Progenitor cell of endocrine pancreas (in vitro differentiated cells): Measurements from ENCODE around the gene POLR1H. TPM values are rescaled to one million over a fixed set of nuclear protein-coding genes. Genes with fewer than 3 reads are reported as not detected.

Experiments used
- DNase-seq: peaks from one replicate; pipeline ENCODE4 v3.0.0; 2021; ENCODE audit warnings: low spot score; ENCODE audit not compliant: unreplicated experiment
- H3K27ac Mint-ChIP-seq: 2 replicates; pipeline ENCODE4 v1.8.0; 2021; ENCODE audit warnings: mild to moderate bottlenecking, moderate library complexity, mixed read lengths
- H3K27me3 Mint-ChIP-seq: 2 replicates; pipeline ENCODE4 v1.8.0; 2021; ENCODE audit warnings: mixed read lengths
- H3K36me3 Mint-ChIP-seq: 2 replicates; pipeline ENCODE4 v1.8.0; 2022; ENCODE audit warnings: mixed read lengths; ENCODE audit not compliant: insufficient read depth
- H3K4me1 Mint-ChIP-seq: 2 replicates; pipeline ENCODE4 v1.8.0; 2021; ENCODE audit warnings: low read depth, mixed read lengths
- H3K4me3 Mint-ChIP-seq: 2 replicates; pipeline ENCODE4 v1.8.0; 2021; ENCODE audit warnings: low read depth, mild to moderate bottlenecking, moderate library complexity, mixed read lengths
- H3K9me3 Mint-ChIP-seq: 2 replicates; pipeline ENCODE4 v1.8.0; 2021; ENCODE audit warnings: low read depth, mixed read lengths
- CTCF ChIP-seq: fragments of 200-600 bp; sonication (generic); IDR thresholded peaks from one replicate; pipeline ENCODE4 v1.5.0; 2021; ENCODE audit warnings: antibody characterized with exemption, mild to moderate bottlenecking; ENCODE audit not compliant: unreplicated experiment
- total RNA-seq: library from RNA; stranded (reverse); gene quantifications from 2 replicates; pipeline ENCODE4 v1.2.1, GENCODE V29; 2021

Gene POLR1H
- total RNA-seq, 1 donor from 2014 or later = 27.3 TPM

- peak overlapping the region; percentile 47 for H3K4me3 Mint-ChIP-seq
- H3K4me1 Mint-ChIP-seq = peaks cover 12% of the 10 kb centered on the region
- no peak for DNase-seq
- H3K27ac Mint-ChIP-seq = no peak overlapping the region
- H3K36me3 Mint-ChIP-seq = no peaks in the 10 kb centered on the region
- peaks cover 80% of the 10 kb centered on the region for H3K27me3 Mint-ChIP-seq
- TF ChIP-seq CTCF = no peak
- H3K9me3 Mint-ChIP-seq = no peaks in the 10 kb centered on the region
Observed at GRCh38 chr6:30102414-30102969, 41.4 kb downstream of the POLR1H start.

GRCh38 chr6:30102970-30103871, 42.2 kb downstream of the POLR1H start:
- peaks cover 12% of the 10 kb centered on the region for H3K4me1 Mint-ChIP-seq
- H3K27me3 Mint-ChIP-seq = peaks cover 80% of the 10 kb centered on the region
- no peaks in the 10 kb centered on the region for H3K9me3 Mint-ChIP-seq
- no peaks in the 10 kb centered on the region for H3K36me3 Mint-ChIP-seq
- TF ChIP-seq CTCF = peak; percentile 77
- H3K4me3 Mint-ChIP-seq = peak overlapping the region; percentile 62
- H3K27ac Mint-ChIP-seq = peak overlapping the region; percentile 35
- DNase-seq = peak; percentile 62

DNA sequence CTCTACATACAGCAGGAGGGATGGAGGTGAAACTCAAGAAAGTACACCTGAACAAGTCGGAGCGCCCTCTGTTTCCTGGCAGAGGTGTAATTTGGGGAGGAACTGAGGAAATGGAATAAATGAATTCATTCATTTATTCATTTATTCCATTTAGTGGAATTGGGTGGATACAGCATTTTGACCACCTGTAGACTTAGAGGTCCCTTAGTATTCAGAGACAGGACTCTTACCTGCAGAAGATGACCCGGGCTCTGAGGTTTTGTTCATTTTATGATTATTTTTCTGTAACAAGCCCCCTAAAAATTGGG, 42.8 kb downstream of the POLR1H start:
- no peak overlapping the region for H3K27ac Mint-ChIP-seq
- no peak for TF ChIP-seq CTCF

GRCh38 chr6:30104661-30105060, 43.6 kb downstream of the POLR1H start:
- no peak overlapping the region for H3K4me3 Mint-ChIP-seq
- H3K4me1 Mint-ChIP-seq = peaks cover 12% of the 10 kb centered on the region
- no peak overlapping the region for H3K27ac Mint-ChIP-seq
- H3K27me3 Mint-ChIP-seq = peaks cover 75% of the 10 kb centered on the region
- H3K9me3 Mint-ChIP-seq = no peaks in the 10 kb centered on the region
- no peaks in the 10 kb centered on the region for H3K36me3 Mint-ChIP-seq
- DNase-seq = no peak
- no peak for TF ChIP-seq CTCF

More for the DNA sequence above, 42.8 kb downstream of the POLR1H start:
- peak overlapping the region; percentile 62 for H3K4me3 Mint-ChIP-seq
- H3K9me3 Mint-ChIP-seq = no peaks in the 10 kb centered on the region
- H3K27me3 Mint-ChIP-seq = peaks cover 79% of the 10 kb centered on the region
- H3K4me1 Mint-ChIP-seq = peaks cover 12% of the 10 kb centered on the region
- H3K36me3 Mint-ChIP-seq = no peaks in the 10 kb centered on the region
- no peak for DNase-seq

- Mint-ChIP-seq H3K27me3 (peaks cover 74% of the 10 kb centered on the region), H3K4me3 (no peak overlapping the region), H3K4me1 (no peaks in the 10 kb centered on the region), H3K27ac (no peak overlapping the region), H3K36me3 (no peaks in the 10 kb centered on the region), H3K9me3 (no peaks in the 10 kb centered on the region)
- TF ChIP-seq CTCF = no peak
- DNase-seq = no peak
Observed at GRCh38 chr6:30111266-30111856, 50.3 kb downstream of the POLR1H start.
